DMS79 (cell line): ENCODE measurements around the gene KIRREL3.

Experiments
- DNase-seq: peaks from one replicate; lab custom pipeline; 2025; lab: John Stamatoyannopoulos, UW

The KIRREL3 gene

GRCh38 chr11:126738295-126739031 is 262.1 kb downstream of the KIRREL3 start:
- DNase-seq, result no peak

- no peak for DNase-seq
Observed at GRCh38 chr11:126736682-126737572, 263.6 kb downstream of the KIRREL3 start.

- no peak for DNase-seq
Observed at GRCh38 chr11:126734752-126735151, 265.8 kb downstream of the KIRREL3 start.

DNA sequence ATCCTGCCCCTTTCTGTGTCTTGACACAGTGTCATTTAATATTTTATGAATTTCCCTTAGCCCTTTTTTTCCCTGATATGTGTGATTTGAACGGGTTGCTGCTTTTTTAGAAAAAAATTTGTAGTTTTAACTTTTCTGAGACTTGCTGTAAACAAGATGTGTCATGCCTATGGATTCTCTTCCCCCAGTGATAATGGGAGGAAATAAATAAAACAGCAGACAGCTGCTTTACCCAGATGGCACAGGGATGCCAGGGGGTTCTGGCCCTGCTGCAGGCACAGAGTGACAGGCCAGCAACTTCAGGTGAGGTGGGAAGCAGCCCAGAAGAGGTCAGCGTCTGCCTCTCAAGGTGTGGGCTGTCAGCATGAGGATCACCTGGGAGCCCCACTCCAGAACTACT is 266.9 kb downstream of the KIRREL3 start:
- DNase-seq, result no peak

GRCh38 chr11:126732981-126733380 is 267.6 kb downstream of the KIRREL3 start:
- DNase-seq, result no peak

DNA sequence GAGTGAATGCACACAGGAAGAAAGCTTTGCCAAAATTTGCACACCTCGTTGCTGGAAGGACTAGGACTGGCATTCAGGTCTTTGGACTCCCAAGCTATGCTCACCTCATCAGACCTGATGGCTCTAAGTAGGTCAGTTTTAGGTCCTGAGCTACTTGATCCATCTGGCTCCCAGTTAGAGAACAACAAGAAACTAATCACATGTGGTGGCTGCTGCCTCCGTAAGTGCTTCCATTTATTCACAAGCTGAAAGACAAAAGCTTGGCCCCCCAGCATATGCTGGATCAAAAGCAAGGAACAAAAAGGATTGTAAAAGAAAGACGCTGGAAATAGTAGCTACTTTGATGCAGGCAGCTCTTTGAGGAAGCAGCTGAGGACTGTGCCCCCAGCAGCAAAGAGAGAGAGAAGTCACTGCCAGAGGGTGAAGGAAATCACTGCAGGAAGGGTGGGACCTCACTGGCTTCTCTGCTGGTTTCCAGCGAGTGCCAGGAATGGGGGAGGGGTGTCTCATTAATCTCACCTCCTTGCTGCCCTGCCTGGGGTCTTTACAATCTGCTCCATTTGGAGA is 268.9 kb downstream of the KIRREL3 start:
- no peak for DNase-seq

DNA sequence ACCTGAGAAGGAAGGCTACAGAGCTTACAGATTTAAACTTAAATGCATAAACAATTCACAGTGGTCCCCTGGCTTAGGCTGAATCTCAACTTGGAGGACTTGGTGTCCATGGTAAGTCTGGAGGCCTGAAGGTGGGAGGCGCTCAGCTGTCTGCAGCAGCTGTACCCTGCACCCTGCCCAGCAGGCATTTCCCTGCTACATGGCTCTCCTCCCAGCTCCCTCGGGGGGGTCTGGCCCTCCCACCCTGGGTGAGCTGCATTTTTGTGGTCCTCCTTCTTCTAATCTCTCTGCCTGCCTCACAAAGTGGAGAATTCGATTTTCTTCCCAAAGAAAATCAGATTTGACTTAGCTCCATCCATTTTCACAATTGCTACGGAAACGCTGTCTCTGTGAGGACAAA is 273.2 kb downstream of the KIRREL3 start:
- no peak for DNase-seq

- DNase-seq, result no peak
Observed at GRCh38 chr11:126725521-126725920, 275.0 kb downstream of the KIRREL3 start.

GRCh38 chr11:126725043-126725442 is 275.5 kb downstream of the KIRREL3 start:
- no peak for DNase-seq

DNA sequence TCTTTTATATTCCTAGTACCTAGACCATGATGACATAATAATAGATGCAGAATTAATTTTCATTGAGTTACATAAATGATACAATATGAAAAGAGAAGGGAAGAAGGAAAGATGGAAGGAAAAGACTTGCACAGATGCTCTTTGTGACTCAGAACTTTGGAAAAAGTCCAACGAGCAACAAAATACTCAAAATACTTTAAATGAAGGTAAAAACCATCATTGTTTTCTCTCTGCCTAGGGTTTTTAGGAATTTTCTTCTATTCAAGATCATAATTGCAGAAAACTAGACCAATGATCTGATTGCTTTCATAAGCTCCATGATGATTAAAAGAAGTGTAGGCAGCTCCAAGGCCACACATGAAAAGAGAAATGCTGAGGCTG is 276.9 kb downstream of the KIRREL3 start:
- no peak for DNase-seq

DNA sequence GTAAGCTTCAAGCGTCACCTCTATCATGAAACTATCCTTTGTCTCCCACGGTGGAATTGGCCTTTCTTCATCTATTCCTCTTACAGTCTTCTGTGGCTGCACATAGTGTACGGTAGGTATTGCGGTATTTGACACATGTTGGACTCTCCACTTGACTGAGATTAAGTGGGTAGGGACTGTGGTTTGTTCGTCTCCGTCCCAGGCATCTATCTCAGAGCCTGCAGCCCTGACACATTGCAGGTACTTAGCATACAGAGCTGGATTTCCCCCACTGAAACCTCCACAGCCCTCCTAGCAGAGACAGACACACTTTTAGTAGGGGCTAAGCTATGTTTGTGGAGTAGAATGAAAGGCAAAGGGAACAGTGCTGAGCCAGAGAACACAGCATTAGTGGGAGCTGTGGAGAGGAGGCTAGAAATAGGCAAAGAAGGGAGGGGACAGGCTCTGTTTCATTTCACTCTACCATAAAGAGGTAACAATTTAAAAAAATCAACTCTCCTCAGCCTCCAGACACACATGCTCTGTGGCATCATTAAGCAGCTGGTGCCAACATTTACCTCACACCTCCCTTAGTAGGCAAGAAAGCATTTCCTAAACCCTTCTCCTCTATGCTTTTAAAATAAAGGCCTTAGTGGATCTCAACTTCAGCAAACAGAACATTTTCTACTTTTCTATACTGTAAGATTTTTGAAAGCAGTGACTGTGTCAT is 277.5 kb downstream of the KIRREL3 start:
- no peak for DNase-seq

DNA sequence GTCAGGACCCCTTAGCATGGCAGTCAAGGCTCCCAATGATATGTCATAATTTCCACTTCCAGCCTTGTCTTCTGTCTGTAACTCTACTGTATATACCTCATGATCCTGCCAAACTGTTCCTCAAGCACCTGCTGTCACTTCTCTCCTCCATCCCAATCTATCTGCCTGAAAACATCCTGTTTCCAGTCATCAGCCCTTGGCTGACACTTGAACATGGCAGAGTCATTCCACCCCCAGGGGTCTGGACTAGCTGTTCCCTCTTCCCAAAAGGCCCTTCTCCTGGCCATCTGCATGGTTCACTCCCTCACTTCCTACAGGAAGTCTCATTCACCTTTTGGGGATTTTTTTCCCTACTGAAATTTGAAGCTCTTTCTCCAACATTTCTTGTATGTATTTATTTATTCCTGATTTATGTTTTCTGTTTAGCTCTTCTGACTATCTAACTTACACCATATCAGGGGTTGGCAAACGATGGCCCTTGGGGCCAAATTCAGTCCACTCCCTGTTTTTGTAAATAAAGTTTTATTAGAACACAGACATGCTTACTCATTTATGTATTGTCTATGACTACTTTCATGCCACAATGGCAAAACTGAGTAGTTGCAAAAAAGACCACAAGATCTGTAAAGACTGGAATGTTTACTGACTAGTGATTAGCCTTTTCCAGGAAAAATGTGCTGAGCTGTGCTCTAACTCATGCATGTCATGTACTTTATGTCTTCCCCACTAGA is 278.4 kb downstream of the KIRREL3 start:
- no peak for DNase-seq

- DNase-seq, result no peak
Observed at GRCh38 chr11:126720539-126721235, 279.9 kb downstream of the KIRREL3 start.

DNA sequence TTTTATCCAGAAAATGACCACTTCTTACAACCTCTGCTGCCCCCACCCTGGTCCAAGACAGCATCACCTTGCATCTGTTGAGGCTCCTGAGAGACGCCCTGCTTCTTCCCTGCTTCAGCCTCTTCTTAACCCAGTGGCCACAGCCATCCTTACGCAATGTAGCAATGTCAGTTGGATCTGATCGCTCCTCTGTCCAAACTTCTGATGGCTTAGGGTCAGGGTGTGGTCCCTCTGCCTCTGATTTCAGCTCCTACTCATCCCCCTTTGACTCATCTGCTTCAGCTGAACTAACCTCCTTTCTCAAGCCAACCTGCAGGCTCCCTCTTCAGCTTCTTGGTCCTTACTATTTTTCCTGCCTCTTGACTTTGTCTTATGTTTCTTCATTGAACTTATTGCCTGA is 280.8 kb downstream of the KIRREL3 start:
- DNase-seq, result no peak

DNA sequence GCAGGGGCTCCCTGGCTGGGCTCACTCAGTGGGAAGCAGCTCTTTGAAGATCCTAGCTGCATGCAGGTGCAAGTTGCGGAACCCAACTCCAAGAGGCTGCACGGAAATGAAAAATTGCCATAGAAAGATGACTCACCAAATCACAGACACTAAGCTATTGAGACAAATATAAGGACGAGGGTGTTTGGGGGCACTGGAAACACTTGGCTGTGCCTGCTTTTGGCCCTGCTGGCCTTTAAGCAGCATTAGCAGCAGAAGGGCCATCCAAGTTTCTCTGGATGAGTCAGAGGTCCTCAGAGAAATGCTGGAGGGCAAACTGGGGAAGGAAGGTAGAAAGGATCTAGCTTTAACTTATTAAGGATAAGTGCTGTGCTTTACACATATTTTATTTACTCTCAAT is 282.3 kb downstream of the KIRREL3 start:
- peak; percentile 84 for DNase-seq

DNA sequence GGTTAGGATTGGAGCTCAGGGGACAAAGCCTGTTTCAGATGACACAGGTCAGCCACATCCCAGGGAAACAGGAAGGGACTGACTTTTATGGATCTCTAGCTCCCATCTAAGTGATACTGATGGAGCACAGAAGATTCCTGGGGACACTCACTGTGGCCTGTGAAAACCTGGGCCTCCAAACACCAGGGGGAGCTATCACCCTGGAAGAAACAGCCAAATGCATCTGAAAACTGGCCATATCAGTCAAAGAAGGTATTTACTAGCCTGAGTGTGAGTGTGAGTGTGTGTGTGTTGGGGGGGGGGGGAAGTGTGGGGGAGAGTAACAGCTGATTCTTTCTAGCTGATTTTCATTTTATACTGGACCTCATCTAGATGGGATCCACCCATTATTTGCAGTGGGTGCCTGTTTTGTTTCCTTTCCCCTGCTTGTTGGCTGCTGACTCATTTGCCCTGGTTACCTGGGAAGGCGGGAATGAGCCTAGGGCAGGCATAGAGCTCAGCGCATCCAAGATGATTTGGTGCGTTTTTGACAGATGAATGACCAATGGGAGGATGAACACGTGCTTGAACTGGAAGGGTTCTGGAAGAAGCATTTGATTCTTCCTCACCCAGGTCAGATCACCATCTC is 284.0 kb downstream of the KIRREL3 start:
- DNase-seq, result no peak

- no peak for DNase-seq
Observed at GRCh38 chr11:126713806-126714205, 286.8 kb downstream of the KIRREL3 start.

DNA sequence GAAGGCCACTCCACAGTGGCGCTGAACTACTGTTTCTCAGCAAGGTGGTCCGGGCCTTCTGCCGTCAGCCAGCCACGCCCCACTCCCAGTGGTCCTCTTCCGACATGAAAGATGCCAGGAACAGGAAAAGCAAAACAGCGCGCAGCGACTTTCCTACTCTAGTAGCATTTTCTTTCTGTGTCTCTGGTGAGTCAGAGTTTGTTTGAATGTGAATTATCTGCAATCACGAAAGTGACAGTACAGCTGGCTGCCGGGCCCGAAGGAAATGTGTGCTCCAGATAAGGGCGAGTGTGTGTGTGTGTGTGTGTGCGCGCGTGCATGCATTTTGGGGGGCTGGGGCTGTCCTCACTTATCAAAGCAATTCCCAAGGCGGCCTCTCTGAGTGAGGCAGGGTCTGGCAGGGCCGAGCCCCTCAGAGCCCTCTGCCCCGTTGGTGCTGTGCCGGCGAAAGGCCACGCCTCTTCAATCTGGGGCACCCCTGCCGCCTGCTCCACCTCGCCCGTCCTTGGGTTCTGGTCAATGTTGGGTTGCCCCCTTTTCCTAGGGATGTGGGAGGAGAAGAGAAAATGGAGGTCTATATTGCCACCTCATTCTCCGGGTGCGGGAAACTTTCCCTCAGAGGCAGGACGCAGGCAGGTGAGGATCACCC is 288.5 kb downstream of the KIRREL3 start:
- no peak for DNase-seq

DNA sequence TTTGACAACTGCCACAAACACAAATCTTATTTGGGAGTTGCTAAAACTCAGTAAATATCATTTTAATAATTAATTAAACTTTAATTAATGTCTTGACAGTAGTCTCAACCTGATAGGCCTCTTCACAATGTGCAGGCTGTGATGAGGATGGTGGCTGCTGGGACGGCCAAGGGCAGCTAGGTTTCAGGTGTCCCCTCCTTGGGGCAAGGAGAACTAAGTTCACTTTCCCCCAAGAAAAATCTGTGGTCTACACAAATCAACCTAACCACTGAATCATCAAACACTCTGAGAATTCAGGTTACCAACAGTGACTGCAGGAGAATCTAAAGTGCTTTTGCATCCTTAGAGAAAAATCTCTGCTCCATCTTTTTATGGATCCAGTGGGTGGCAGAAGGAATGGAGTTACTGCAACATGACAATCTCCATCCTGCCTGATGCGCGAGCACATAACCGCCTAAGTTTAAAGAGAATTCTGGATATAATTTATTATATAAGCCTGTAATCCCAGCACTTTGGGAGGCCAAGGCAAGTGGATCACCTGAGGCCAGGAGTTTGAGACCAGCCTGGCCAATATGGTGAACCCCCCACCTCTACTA is 289.7 kb downstream of the KIRREL3 start:
- no peak for DNase-seq

DNA sequence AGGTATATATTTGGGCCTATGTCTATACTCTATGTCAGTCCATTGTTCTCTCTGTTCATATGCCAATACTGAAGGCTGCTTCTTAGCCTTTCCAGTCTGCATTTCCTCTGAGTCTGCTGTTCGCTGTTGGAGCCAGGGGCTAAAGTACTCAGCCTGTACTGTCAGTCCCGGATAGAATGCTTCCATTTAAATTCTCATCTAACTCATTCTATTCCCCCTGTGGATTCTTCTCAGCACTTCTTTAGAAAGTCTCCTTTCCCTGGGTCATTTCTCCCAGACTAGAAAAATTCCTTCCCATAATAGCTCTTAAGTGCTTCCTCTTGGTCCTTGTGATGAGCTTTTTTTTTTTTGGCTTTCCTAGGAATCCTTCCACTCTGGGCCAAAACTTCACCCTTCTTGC is 293.1 kb downstream of the KIRREL3 start:
- no peak for DNase-seq
